ENCODE measurements around the gene PAK1. TPM values are rescaled to one million over a fixed set of nuclear protein-coding genes. Genes with fewer than 3 reads are reported as not detected.

The PAK1 gene
- total and polyA plus RNA-seq, 12 donors: 12.4 to 31.5 (median 23.4) TPM

DNA sequence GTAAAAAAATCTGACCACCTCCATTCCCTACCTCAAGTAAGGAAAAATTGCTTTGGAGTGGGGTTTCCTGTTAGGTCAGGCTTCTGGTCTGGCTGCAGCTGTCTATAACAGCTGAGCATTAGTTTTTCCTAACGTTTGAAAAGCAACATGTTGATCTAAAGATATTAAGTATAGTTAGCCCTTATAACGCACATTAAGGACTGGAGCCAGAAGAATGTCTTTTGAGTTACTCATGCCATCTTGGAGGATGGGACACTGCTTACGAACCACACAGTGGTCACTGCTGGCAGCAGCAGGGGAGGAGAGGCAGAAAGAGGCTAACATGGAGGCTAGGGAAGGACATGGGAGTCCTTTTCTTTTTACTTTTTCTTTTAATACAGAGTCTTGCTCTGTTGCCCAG lies 128.3 kb downstream of the PAK1 start:
- no peaks in the 10 kb centered on the region for H3K9me3 ChIP-seq (replicated peaks in 1 of 3)
- TF ChIP-seq, protein P1, sequence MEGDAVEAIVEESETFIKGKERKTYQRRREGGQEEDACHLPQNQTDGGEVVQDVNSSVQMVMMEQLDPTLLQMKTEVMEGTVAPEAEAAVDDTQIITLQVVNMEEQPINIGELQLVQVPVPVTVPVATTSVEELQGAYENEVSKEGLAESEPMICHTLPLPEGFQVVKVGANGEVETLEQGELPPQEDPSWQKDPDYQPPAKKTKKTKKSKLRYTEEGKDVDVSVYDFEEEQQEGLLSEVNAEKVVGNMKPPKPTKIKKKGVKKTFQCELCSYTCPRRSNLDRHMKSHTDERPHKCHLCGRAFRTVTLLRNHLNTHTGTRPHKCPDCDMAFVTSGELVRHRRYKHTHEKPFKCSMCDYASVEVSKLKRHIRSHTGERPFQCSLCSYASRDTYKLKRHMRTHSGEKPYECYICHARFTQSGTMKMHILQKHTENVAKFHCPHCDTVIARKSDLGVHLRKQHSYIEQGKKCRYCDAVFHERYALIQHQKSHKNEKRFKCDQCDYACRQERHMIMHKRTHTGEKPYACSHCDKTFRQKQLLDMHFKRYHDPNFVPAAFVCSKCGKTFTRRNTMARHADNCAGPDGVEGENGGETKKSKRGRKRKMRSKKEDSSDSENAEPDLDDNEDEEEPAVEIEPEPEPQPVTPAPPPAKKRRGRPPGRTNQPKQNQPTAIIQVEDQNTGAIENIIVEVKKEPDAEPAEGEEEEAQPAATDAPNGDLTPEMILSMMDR (IDR thresholded peaks at IDR 0.05): no peak
- no peak for TF ChIP-seq POLR2A (IDR thresholded peaks at IDR 0.05)
- no peaks in the 10 kb centered on the region for H3K27me3 ChIP-seq
- H3K36me3 ChIP-seq (replicated peaks in 1 of 2): no peaks in the 10 kb centered on the region
- WGBS, 4 donors: 79 to 89% (median 88%) methylated on average over 3 of the region's 3 CpGs
- H3K4me1 ChIP-seq (replicated peaks in 1 of 2): no peaks in the 10 kb centered on the region
- DNase-seq: no peak
- H3K27ac ChIP-seq: no peak overlapping the region
- intact Hi-C loops (cut with DNase I): no loop called here
- no peak overlapping the region for H3K4me3 ChIP-seq

DNA sequence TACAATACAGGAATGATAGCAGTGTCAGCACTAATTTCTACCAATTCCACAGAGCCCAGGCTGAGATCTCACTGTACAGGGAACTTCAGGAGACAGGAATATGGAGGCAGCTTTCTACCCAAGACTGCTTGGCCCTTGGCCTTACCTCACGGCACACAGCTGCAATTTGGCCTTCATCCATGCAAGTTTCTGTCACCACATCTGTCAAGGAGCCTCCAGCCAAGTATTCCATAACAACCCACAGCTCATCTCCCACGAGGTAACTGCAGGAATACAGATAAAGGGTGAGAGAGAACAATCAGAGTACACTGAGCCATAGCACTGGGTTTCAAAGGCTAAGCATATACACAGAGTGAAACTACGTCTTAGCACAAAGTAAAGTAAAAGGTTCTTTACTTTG lies 133.4 kb downstream of the PAK1 start:
- Histone ChIP-seq H3K27me3 (no peaks in the 10 kb centered on the region), H3K4me1 (replicated peaks in 1 of 2) (no peaks in the 10 kb centered on the region), H3K27ac (no peak overlapping the region), H3K4me3 (no peak overlapping the region), H3K9me3 (replicated peaks in 1 of 3) (no peaks in the 10 kb centered on the region), H3K36me3 (replicated peaks in 1 of 2) (no peaks in the 10 kb centered on the region)
- intact Hi-C loops (cut with DNase I): no loop called here
- no peak for DNase-seq
- TF ChIP-seq, protein P1 (IDR thresholded peaks at IDR 0.05): no peak
- TF ChIP-seq POLR2A (IDR thresholded peaks at IDR 0.05): no peak
- WGBS, 4 donors: 69 to 78% (median 74%) methylated on average over 3 of the region's 3 CpGs

DNA sequence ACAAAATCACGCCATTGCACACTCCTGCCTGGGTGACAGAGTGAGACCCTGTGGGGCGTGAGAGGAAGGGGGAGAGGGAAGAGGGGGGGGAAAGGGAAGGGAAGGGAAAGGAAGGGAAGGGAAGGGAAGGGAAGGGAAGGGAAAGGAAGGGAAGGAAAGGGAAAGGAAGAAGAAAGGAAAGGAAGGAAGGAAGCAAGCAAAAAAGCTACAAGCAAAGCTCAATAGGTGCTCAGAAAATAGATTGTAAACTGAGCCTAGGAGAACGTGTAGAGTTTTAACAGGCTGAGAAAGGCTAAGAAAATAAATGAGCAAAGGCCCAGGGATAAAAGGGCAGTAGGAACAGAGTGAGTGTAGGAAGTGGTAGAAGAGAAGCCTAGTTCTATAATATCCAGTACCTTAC lies 141.6 kb downstream of the PAK1 start:
- Histone ChIP-seq H3K27me3 (no peaks in the 10 kb centered on the region), H3K4me1 (replicated peaks in 1 of 2) (no peaks in the 10 kb centered on the region), H3K27ac (no peak overlapping the region), H3K4me3 (no peak overlapping the region), H3K36me3 (replicated peaks in 1 of 2) (no peaks in the 10 kb centered on the region), H3K9me3 (replicated peaks in 1 of 3) (no peaks in the 10 kb centered on the region)
- intact Hi-C loops (cut with DNase I): no loop called here
- DNase-seq: no peak
- WGBS, 4 donors: 89 to 93% (median 92%) methylated on average over 1 to 2 of the region's 3 CpGs
- TF ChIP-seq, protein P1 (IDR thresholded peaks at IDR 0.05): no peak
- TF ChIP-seq POLR2A (IDR thresholded peaks at IDR 0.05): no peak

DNA sequence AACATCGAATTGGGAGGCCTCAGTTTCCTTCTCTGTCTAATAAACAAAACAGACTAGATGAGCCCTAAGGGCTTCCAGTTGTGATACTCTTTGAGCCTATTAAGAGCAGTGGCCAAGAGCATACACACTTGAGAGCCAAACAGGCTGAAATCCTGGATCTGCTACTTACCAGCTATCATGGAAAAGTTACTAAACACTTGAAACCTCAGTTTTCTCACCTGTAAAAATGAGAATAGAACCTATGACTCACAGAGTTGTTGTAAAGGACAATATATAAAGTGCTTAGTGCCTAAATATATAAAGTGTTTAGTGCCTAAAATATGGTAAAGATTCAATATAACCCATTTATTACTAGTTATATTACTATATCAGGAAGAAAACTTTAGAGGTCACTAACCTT lies 148.7 kb downstream of the PAK1 start:
- Histone ChIP-seq H3K36me3 (replicated peaks in 1 of 2) (peaks cover 0 to 3% of the 10 kb centered on the region in 2 donors), H3K27ac (no peak overlapping the region), H3K4me3 (no peak overlapping the region), H3K27me3 (no peaks in the 10 kb centered on the region), H3K4me1 (replicated peaks in 1 of 2) (peaks cover 0 to 10% of the 10 kb centered on the region in 2 donors), H3K9me3 (replicated peaks in 1 of 3) (no peaks in the 10 kb centered on the region)
- DNase-seq: no peak
- WGBS, 4 donors: 76 to 100% (median 85%) methylated on average over 1 of the region's 1 CpG
- no peak for TF ChIP-seq POLR2A (IDR thresholded peaks at IDR 0.05)
- TF ChIP-seq, protein P1 (IDR thresholded peaks at IDR 0.05): no peak
- intact Hi-C loops (cut with DNase I): no loop called here
